CD14-positive monocyte (primary cell): ENCODE results near the gene SHC2. TPM values are rescaled to one million over a fixed set of nuclear protein-coding genes. Genes with fewer than 3 reads are reported as not detected.

Experiments used
- DNase-seq, 3 donors: peaks; one replicate each; pipeline ENCODE4 v3.0.0-alpha.2; 2011 to 2022
- H2AFZ ChIP-seq: 2 replicates; pipeline ENCODE4 v1.6.0; 2012; ENCODE audit warnings: mild to moderate bottlenecking, low read depth, low read length, inconsistent platforms; ENCODE audit not compliant: insufficient read depth, poor library complexity, severe bottlenecking
- H3K27ac ChIP-seq, 2 donors: 1 replicate in 1 of 2; 2 replicates in 1 of 2; pipeline ENCODE4 v1.5.1; 2012 to 2013; ENCODE audit warnings: low read length in 2 of 2, control low read depth in 1 of 2, inconsistent platforms in 1 of 2, low read depth in 1 of 2, mild to moderate bottlenecking in 1 of 2
- H3K27me3 ChIP-seq, 2 donors: one replicate each; pipeline versions ENCODE4 v1.6.0 to v1.6.1; 2011 to 2013; ENCODE audit warnings: low read length in 2 of 2; ENCODE audit not compliant: control insufficient read depth in 2 of 2, insufficient read depth in 2 of 2
- H3K36me3 ChIP-seq, 2 donors: replicated peaks in 1 of 2; 1 replicate in 1 of 2; 2 replicates in 1 of 2; pipeline versions ENCODE4 v1.5.1 to v1.6.1; 2012 to 2013; ENCODE audit warnings: low read length in 2 of 2, control low read depth in 1 of 2, inconsistent platforms in 1 of 2, mild to moderate bottlenecking in 1 of 2; ENCODE audit not compliant: insufficient read depth in 2 of 2, control insufficient read depth in 1 of 2
- H3K4me1 ChIP-seq, 2 donors: 1 replicate in 1 of 2; 2 replicates in 1 of 2; pipeline versions ENCODE4 v1.5.1 to v1.6.1; 2012 to 2013; ENCODE audit warnings: low read length in 2 of 2, control low read depth in 1 of 2, inconsistent platforms in 1 of 2, mild to moderate bottlenecking in 1 of 2, moderate library complexity in 1 of 2; ENCODE audit not compliant: insufficient read depth in 2 of 2, control insufficient read depth in 1 of 2
- H3K4me2 ChIP-seq: replicated peaks from 2 replicates; pipeline ENCODE3; 2012; ENCODE audit warnings: low read length, moderate library complexity, mild to moderate bottlenecking; ENCODE audit not compliant: poor library complexity, severe bottlenecking; ENCODE audit errors: extremely low read depth
- H3K4me3 ChIP-seq, 3 experiments: fragments of 200-600 bp in 1 of 3; sonication (generic) in 1 of 3; replicated peaks in 1 of 3; 1 replicate in 2 of 3; 2 replicates in 1 of 3; pipeline ENCODE4 v1.5.1; 2011 to 2013; ENCODE audit warnings: low read length in 3 of 3, mild to moderate bottlenecking in 3 of 3, control low read depth in 2 of 3, low read depth in 2 of 3, inconsistent platforms in 1 of 3, moderate library complexity in 1 of 3
- H3K79me2 ChIP-seq: 2 replicates; pipeline ENCODE4 v1.6.0; 2012; ENCODE audit warnings: mild to moderate bottlenecking, control low read depth, inconsistent platforms, low read length, moderate library complexity; ENCODE audit not compliant: insufficient read depth
- H3K9ac ChIP-seq: 2 replicates; pipeline ENCODE4 v1.6.0; 2017; ENCODE audit warnings: low read length, mild to moderate bottlenecking; ENCODE audit not compliant: insufficient read depth, poor library complexity, severe bottlenecking
- H3K9me3 ChIP-seq, 2 donors: replicated peaks in 1 of 2; 1 replicate in 1 of 2; 2 replicates in 1 of 2; pipeline versions ENCODE4 v1.5.1 to v1.6.1; 2012 to 2013; ENCODE audit warnings: low read length in 2 of 2, control low read depth in 1 of 2; ENCODE audit not compliant: control insufficient read depth in 1 of 2, insufficient read depth in 1 of 2
- H4K20me1 ChIP-seq: 2 replicates; pipeline ENCODE4 v1.6.0; 2012; ENCODE audit warnings: mild to moderate bottlenecking, low read length, control low read depth, moderate library complexity; ENCODE audit not compliant: insufficient read depth
- H3K27ac Mint-ChIP-seq, 7 donors: one replicate each; pipeline ENCODE4 v1.8.0; 2020; ENCODE audit warnings: mild to moderate bottlenecking in 7 of 7, mixed read lengths in 7 of 7, moderate library complexity in 6 of 7, inconsistent platforms in 2 of 7
- H3K27me3 Mint-ChIP-seq, 3 donors: one replicate each; pipeline ENCODE4 v1.8.0; 2021 to 2022; ENCODE audit warnings: low read depth in 3 of 3, mild to moderate bottlenecking in 3 of 3, mixed read lengths in 3 of 3, moderate library complexity in 3 of 3, inconsistent platforms in 1 of 3
- H3K36me3 Mint-ChIP-seq, 2 donors: one replicate each; pipeline ENCODE4 v1.8.0; 2020; ENCODE audit warnings: mixed read lengths in 2 of 2, inconsistent platforms in 1 of 2, mild to moderate bottlenecking in 1 of 2
- H3K4me1 Mint-ChIP-seq: one replicate; pipeline ENCODE4 v1.8.0; 2020; ENCODE audit warnings: mild to moderate bottlenecking, mixed read lengths
- H3K4me3 Mint-ChIP-seq, 2 donors: one replicate each; pipeline ENCODE4 v1.8.0; 2020; ENCODE audit warnings: mild to moderate bottlenecking in 2 of 2, mixed read lengths in 2 of 2, moderate library complexity in 1 of 2
- H3K9me3 Mint-ChIP-seq, 7 donors: one replicate each; pipeline ENCODE4 v1.8.0; 2020 to 2022; ENCODE audit warnings: mixed read lengths in 7 of 7, mild to moderate bottlenecking in 6 of 7, moderate library complexity in 6 of 7, inconsistent platforms in 2 of 7
- CTCF ChIP-seq: fragments of 200-600 bp; IDR thresholded peaks from one replicate; pipeline ENCODE4 v1.8.0; 2022; ENCODE audit warnings: antibody characterized with exemption, mild to moderate bottlenecking
- WGBS: methylation state at CpG from one replicate; pipeline ENCODE4 v1.1.5; 2013; ENCODE audit warnings: missing lambda C conversion rate; ENCODE audit not compliant: insufficient coverage; 5-methylcytosine and 5-hydroxymethylcytosine counted together
- intact Hi-C, 2 donors: fragments of 100-400 bp; cut with micrococcal nuclease; formaldehyde crosslinking; loops; one replicate each; pipeline versions ENCODE4 v1.15.0 to v1.15.1; 2023
- polyA plus RNA-seq, 3 donors: library from polyadenylated mRNA; depleted of rRNA in 1 of 3; unstranded in 2 of 3; stranded (reverse) in 1 of 3; fragments of 300-500 nt in 2 of 3; fragments of >200 nt in 1 of 3; fragmentation: Illumina TruSeq in 2 of 3; gene quantifications; 1 replicate in 2 of 3; 2 replicates in 1 of 3; pipeline ENCODE4 v1.2.3, GENCODE V29; 2012 to 2021

The SHC2 gene
- polyA plus RNA-seq, 3 donors: not detected

DNA sequence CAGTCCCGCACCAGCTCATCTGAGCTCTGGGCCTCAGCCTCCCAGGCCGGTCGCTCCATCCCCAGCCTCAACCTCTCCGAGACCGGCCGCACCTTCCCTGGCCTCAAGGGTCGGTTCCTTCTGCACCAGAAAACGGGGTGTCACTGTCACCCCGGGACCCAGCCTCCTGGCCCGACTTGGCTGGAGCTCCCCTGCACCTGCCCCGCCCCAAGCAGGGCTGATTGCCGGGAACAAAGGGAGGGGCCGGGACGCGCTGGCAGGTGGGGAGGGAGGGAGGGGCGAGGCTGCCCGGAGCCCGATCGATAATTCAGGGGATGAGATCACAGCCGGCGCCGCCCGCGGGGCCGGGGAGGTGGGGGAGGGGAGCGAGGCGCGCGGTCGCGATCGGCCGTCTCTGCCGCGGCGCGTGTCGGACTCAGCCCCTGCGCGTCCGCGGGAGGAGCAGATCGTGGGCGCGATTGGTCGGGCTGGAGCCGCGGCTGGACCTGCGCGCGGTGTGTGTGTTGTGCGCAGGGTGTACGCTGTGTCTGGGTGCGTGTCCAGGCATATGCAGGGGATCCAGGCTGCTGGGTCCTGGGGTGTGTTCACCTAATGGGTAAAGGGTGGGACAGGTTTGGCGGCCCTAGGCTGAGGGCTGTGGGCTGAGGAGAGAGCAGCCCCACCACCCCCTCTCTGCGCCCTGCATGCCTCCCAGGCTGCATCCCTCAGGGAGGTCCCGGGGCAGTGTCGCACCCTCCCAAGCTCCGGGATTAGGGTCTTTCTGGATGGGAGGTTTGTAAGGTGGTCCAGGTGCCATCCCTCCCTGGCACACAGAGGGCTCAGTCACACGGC lies 1.1 kb upstream of the SHC2 start:
- Histone ChIP-seq H4K20me1 (no peaks in the 10 kb centered on the region), H3K79me2 (no peaks in the 10 kb centered on the region), H3K36me3 (no peaks in the 10 kb centered on the region), H3K9ac (no peak overlapping the region), H3K9me3 (peaks cover 3 to 10% of the 10 kb centered on the region in 2 donors), H3K4me3 (no peak overlapping the region), H3K4me2 (no peak overlapping the region), H3K27ac (no peak overlapping the region), H3K4me1 (no peaks in the 10 kb centered on the region), H2AFZ (no peak overlapping the region), H3K27me3 (peaks cover 14 to 34% of the 10 kb centered on the region in 2 donors)
- intact Hi-C loops: no loop called here
- H3K27ac Mint-ChIP-seq: no peak overlapping the region
- WGBS: 5% methylated on average over 54 of the region's 60 CpGs
- H3K4me3 Mint-ChIP-seq: peak overlapping the region in 1 of 2 donors; percentile 82
- H3K4me1 Mint-ChIP-seq: peaks cover 2% of the 10 kb centered on the region
- no peak for DNase-seq
- H3K36me3 Mint-ChIP-seq: no peaks in the 10 kb centered on the region
- peaks cover 28 to 54% (median 32%) of the 10 kb centered on the region in 3 donors for H3K27me3 Mint-ChIP-seq
- no peak for TF ChIP-seq CTCF
- H3K9me3 Mint-ChIP-seq: peaks cover 12 to 24% (median 17%) of the 10 kb centered on the region in 7 donors

- no peak overlapping the region for H3K27ac ChIP-seq
- peaks cover 3 to 10% of the 10 kb centered on the region in 2 donors for H3K9me3 ChIP-seq
- no peaks in the 10 kb centered on the region for H3K36me3 ChIP-seq
- H3K36me3 Mint-ChIP-seq: no peaks in the 10 kb centered on the region
- H3K27ac Mint-ChIP-seq: no peak overlapping the region
- H3K27me3 ChIP-seq: peaks cover 14 to 34% of the 10 kb centered on the region in 2 donors
- no peak overlapping the region for H3K4me3 ChIP-seq
- H3K9ac ChIP-seq: no peak overlapping the region
- H3K4me1 ChIP-seq: no peaks in the 10 kb centered on the region
- peaks cover 2% of the 10 kb centered on the region for H3K4me1 Mint-ChIP-seq
- no peaks in the 10 kb centered on the region for H4K20me1 ChIP-seq
- no peak overlapping the region for H2AFZ ChIP-seq
- no peaks in the 10 kb centered on the region for H3K79me2 ChIP-seq
- H3K27me3 Mint-ChIP-seq: peaks cover 32 to 56% (median 33%) of the 10 kb centered on the region in 3 donors
- no peak for TF ChIP-seq CTCF
- peak overlapping the region in 1 of 2 donors; percentile 69 for H3K4me3 Mint-ChIP-seq
- 12% methylated on average over 44 of the region's 66 CpGs for WGBS
- H3K4me2 ChIP-seq: no peak overlapping the region
- H3K9me3 Mint-ChIP-seq: peaks cover 4 to 24% (median 17%) of the 10 kb centered on the region in 7 donors
- intact Hi-C loops: no loop called here
- no peak for DNase-seq
Measured at GRCh38 chr19:459724-460511, 915 bp downstream of the SHC2 start.
